GM18520 (cell line): Measurements from ENCODE around the gene OTOS.

Experiments used
- ATAC-seq: cut with Tn5 transposase; IDR thresholded peaks from one replicate; pipeline ENCODE4 v1.9.1; 2021; ENCODE audit not compliant: unreplicated experiment

The OTOS gene

DNA sequence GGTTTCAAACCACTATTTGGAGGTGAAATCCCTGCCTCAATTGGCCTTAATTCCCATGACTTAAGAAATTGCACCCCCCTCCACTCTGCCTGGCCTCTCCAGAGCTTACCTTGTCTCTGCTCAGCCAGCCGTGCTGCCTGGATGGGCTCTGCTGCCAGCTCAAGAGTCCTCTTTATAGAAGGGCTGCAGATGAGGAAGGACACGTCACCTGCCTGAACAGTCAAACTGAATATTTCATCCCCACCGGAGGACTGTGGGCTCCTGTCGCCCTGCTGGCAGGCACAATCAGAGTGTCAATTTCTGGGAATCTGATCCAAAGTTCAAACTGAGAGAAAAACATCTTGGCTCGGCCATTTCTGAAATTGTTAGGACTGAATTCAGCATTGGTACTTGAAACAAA is at the start of gene OTOS:
OTOS (minus strand) TSS at position 148 of the 400 bp plus-strand sequence. CDS start 332 bp downstream, outside the sequence.
- no peak for ATAC-seq

DNA sequence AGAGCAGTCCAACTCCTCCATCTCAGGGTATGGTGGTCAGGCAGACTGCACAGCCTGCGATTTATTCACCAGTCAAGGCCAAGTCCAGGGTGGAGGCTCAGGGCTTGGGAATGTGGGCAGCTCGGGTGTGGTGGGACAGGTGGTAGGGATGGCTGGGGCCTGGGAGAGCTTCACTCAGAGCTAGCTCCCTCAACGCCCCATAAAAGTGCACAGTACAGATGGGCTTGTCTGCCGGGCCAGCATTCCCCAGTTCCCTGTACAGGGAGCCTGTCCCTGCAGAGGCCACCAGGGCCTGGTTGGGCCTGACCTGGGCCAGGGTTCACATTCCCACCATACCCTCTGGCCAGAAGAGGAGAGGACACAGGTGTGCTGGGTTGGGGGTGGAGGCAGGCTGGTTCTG is 49.2 kb upstream of the OTOS start:
- no peak for ATAC-seq

DNA sequence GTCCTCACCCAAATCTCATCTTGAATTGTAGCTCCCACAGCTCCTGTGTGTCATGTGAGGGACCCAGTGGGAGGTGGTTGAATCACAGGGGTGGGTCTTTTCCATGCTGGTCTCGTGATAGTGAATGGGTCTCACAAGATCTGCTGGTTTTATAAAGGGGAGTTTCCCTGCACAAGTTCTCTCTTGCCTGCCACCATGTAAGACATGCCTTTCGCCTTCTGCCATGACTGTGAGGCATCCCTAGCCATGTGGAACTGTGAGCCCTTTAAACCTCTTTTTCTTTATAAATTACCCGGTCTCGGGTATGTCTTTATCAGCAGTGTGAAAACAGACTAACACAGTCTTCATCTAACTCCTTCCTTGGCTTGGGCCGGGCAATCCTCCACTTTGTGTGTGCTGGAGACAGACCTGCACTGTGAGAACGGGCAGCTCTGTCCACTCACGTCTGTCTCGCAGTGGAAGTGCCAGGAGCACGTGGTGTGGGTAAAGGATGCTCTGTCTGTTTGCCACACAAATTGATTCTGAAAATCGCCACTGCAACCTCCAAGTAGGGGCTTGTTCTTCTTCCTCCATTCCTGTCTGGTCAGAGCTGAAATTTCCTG is 47.6 kb upstream of the OTOS start:
- no peak for ATAC-seq

DNA sequence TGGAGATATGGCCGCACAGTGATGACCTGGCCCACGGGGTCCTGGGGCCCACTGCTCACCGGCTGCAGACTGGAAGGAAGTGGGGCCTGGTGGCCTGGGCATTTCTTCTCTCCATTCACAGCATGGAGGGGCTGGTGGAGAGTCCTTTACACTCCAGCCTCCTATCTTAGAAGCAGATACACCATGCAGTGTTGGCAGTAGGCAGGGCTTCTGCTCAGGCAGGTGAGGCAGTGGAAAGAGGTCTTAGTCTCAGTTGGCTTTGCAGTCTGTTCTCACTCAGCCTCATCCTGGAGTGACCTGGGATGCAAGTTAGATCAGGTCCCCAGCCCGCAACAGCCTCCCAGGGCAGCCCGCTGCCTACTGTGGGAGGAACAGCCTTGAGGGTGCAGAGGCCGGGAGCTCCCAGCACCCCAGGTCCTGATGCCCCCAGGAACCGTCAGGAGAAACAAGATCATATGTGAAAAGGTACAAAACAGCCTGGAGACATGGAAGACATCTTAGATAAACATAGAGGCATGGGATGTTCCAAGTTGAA is 45.8 kb upstream of the OTOS start:
- ATAC-seq: no peak

DNA sequence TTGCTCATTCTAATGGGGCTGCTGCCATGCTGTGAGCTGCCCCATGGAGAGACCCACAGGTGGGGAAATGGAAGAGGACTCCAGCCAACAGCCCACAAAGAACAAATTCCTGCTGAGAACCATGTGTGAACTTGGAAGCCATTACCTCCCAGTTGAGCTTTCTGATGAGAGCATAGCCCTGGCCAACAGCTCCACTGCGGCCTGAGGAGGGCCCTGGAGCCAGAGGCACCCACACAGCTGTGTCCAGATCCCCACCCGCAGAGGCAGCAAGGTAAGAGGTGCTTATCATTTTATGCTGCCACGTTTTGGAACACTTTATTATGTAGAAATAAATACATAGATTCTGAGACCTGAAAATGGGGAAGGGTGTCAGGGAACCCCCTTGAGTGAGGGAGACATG is 44.2 kb upstream of the OTOS start:
- ATAC-seq: no peak

DNA sequence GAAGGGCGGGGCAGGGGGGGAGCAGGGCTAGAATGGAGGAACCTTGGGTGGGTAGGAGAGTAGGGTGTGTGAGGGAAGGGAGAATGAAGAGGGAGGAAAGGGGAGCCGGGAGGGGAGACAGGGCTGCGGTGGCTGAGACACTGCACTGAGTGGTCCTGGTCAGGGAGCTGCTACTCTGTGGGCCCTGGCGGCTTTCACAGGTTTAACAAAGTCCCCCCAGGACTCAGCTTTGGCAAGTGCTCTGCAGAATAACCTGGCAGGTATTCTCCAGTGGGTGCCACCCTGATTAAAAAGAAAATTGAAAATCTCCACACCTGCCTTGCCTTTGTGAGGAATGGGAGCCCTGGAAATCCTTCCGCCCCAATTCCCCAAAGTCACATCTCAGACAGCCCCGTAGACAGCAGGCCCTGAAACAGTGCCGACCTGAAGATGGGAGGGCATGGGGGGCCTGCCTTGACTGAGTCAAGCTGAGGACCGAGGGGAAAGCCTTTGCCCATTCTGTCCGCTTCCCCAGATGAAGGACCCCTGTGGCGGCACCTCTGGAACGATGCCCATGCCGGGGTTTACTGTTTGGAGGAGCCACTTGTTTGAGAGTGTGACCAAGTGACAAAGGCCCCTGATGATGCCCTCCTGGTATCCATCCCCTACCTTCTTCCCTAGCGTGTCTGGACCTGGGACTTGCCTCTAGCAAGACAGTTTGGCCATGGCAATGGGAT is 43.6 kb upstream of the OTOS start:
- no peak for ATAC-seq

DNA sequence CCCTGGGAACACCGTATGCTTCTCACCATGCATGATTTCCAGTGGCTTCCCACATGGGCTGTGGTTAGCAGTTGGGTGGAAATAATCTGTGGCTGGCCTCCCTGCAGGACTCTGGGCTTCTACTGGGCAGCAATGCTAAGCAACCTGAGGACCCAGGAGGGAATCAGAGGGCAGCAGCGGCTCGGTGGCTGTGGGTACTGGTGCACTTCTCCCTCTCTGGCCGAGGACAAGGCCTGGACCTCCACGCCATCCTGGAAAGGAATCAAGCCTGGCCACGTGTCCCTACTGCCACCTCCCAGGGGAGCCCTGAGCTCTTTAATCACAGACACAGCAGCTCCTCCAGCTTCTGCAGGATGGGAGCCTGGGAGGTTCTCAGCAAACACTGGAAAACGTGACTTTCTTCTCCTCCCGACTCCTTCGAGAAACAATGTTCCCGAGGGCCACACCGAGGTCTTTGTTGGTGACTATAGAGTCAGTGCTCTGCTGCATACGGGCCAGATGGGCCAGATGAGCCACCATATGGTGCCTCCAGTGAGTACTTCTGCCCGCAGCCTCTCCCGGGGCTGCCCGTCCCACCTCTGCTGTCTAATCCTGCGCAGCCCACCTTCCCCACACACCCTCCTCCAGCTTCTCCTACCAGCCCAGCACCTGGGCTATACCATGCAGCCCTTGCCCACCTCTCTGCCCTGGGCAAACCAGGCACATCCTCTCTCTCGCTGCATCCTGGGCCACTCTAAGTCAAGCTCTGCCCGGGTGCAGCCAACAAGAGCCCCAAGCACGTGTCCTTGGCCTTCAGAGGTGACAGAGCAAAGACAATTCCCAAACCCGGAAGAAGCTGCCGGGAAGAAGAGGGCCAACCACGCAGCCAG is 42.8 kb upstream of the OTOS start:
- ATAC-seq: no peak

DNA sequence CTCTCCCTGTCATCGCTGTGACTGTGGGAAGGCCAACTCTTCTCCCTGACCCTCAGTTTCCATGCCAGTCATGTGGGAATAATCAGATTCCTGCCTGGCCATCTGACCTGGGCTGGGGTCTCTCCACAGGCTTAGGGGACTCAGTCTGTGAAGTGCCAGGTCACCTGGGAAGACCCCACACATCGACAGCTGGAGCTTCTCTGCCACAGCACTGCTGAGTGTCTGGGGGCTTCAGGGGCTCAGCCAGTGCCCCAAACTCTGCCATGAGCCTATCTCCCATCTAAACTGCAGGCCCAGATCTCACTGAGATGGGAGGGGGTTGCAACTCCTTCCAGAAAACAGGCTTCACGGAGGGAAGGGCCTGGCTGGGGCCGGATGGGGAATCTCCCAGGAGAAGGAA is 42.0 kb upstream of the OTOS start:
- ATAC-seq: no peak

DNA sequence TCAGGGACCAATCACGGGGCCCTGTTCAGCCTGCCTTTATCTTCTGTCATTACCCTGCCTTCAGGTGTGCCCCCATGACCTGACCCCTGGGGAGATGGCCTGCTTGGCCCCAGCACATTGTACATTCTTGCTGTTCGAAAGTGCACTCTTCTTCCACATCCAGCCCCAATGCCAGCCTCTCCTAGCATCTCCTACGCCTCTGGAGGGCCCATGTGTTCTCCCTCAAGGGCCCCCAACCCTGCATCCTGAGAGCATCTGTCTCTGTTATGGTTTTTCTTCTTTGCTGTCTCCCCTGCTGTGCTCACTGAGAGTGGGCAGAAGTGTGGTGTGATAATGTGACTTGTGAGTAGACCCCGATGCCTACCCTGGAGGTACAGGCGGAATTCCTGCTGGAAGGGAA is 41.5 kb upstream of the OTOS start:
- no peak for ATAC-seq

DNA sequence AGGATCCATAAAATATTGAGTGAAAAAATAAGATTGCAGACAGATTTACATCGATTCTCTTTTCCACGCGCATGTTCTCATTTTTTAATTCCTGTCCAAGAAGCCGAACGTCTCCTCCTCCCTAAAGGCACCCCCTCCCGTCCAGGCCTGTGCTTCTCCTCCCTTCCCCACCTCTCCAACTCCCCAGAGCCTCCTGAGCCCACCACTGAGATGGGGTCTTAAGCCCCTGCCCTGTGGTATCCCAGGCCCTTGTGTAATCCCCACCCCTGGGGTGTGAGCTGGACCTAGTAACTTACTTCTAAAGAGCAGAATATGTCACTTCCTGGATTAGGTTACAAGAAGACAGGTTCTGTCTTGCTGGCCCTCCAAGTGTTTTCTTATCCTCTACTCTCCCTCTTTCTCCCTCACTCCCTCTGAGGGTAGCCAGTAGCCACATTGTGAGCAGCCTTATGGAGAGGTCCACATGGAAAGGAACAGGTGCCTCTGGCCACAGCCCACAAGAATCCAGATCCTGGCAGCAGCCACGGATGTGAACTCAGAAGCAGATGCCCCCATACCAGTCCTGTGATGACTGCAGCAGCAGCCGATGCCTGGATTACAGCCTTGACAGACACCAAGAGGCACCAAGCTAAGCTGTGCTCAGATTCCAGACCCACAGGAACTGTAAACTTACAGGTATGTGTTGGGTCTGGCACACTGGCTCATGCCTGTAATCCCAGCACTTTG is 39.6 kb upstream of the OTOS start:
- no peak for ATAC-seq

DNA sequence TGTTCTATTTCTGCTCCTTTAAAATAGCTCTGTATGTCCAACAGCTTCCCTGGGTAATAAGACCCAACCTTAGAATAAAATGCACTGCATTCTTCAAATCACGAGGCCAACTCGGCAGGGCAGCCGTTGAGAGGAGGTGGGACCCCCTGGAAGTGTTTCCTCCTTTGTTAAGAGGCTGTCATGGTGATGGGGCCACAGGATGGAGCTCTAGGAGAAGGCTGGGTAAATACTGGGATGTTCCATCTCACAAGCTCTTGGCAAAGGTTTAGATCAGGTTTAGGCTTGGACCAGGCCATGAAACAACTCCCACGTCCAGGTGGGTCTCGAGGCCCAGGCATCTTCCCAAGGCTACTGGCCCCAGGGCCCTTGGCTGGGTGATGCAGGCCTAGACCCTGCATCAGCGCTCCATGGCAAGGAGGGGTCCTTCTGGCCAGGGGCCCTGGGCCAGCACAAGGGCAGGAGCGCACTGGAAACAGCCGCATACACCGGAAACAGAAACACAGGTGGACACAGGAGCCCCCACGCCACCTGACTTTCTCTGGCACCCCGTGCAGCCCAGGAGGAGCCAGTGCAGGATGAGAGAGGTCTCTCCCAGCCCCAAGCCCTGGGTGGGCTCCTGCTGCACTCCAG is 38.8 kb upstream of the OTOS start:
- no peak for ATAC-seq

DNA sequence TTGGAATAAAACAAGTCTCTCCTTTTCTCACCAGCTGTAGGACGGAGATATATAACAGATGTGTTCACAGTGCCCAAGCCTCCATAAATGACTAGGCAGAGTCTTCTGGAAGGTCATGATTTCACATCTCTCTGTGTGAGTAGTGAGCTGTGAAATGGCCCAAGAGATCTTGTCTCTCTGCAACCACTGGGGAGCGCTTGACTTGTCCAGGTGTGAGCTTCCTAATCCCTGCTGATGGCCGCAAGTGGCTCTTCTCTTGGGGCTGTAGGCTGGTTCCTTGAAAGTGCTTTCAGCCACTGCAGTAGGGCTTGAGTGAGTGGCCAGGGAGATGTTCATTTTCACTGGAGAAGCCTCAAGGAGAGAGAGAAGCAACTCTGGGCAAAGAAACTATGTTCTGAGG is 38.1 kb upstream of the OTOS start:
- no peak for ATAC-seq

DNA sequence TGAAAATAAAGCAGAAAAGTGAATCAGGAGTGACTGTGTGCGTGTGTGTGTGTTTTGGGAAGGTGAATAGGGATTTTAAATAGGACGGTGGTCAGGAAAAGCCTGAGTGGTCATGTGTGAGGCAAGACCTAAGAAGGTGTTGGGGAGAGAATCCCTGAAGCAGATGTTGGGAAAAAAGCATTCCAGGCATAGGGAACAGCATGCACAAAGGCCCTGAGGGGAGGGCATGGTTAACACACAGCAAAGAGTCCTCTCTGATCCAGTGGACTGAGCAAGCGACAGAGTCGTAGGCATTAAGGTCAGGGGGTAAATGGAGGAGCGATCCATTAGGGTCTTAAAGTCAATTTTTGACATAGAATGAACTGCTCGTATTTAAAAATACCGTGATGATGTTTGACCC is 34.0 kb upstream of the OTOS start:
- no peak for ATAC-seq

DNA sequence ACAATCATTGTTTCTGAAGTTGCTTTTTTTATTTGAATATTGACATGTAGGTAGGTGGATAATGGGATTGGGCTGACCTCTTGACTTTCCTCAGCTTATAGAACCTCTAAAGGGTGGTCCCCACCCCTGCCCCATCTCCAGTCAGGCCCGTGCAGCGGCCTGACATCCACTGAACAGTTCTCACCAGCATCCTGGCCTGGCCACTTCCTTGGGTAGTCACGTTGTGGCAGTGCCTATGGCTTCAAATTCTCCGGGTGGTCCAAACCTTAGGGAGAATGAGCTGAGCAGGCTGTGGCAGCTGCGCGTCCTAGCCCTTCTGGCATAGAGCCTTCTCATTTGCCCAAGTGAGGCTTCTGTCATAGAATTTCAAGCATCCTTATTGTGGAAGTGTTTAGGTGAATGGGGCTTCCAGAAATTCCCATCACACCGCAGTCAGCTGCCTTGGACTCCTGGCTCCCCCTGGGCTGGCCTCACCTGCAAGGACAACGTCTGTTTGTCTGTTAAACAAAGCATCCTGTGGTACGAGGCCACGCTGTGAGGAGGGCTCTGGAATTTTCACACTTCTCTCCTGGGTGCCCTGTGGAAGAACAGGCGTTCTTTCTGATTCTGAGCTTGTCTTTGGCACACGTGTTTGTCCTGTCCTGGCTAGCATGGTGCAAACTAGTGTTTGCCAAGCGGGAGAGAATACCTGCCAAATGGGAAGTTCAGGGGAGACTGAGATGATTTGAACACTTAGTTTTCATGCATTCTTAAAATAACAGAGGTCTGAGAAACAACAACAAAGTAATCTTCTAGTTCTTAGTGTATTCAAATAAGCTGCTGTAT is 31.8 kb upstream of the OTOS start:
- ATAC-seq: no peak

DNA sequence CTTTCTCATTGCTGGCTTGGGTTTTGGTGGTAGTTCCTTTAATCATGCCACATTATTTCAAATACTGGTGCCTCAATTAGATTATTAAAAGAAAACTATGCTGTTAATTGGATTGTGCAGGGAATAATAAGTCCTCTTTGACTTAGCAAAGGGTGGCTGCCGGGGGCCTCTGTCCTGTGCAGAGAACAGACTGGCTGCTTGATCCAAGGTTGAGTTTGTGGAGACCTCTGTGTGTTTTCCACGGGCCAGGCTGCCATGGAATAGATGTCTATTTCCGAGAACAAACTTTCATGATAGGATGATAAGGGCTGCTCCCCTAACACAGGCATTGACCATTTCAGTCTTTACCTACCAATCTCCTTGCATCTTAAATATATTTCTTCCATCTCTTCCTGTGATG is 30.4 kb upstream of the OTOS start:
- no peak for ATAC-seq

DNA sequence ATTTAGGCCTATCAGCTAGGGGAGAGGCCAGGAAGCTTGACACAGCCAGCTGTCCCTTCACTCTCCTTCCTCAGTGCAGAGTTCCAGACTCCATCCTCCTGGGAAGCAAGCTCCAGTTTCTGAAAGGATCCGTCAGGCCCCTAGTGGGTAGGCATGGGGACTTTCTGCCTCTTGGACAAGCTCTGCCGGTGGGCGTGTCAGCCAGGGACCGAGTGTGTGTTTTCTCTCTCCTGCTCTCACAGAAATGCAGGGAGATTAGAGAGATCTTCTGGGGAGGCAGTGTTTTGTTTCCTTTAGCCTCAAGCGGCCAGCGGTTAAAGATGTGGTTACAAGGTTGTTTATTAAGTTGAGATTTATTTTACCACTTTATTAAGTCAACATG is 29.9 kb upstream of the OTOS start:
- ATAC-seq: no peak

DNA sequence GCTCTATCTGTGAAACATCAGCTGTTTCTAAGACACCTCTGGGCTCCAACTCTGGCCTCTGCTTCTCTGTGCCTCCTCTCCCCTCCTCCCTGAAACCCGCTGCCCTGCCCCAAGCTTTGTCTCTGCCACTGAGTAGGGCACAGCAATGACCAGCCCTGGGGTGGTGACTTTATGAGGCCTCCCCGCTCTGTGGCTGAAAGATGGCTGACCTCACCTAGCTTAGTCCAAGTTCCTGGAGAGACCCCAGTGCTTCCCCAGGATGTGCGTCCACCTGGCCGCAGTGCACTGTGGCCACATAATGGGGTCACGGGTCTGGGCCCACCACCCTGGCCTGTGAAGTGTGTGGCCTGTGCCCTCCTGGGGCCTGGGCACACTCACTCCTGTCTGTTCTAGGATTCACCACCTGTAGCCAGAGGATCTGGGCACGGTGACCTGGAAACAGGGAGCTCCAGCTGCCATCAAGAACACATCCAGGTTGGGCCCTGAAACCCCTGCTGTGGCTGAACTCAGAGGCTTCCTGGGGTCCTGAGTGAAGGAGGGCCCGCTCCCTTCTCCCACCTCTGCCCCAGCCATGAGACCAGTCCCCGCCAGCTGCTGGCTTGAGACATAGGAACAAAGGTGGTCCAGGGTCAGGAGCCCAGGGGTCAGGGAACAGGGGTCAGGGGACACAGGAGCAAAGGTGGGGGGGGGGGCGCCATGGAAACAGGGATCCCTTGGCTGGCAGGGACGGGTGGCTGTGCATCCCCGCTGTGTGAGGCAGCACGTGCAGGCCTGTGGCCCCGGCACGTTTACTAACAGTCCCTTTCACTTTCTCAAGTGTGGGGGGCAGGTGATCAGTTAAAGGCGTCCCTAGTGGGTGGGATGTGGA is 29.3 kb upstream of the OTOS start:
- ATAC-seq: no peak

DNA sequence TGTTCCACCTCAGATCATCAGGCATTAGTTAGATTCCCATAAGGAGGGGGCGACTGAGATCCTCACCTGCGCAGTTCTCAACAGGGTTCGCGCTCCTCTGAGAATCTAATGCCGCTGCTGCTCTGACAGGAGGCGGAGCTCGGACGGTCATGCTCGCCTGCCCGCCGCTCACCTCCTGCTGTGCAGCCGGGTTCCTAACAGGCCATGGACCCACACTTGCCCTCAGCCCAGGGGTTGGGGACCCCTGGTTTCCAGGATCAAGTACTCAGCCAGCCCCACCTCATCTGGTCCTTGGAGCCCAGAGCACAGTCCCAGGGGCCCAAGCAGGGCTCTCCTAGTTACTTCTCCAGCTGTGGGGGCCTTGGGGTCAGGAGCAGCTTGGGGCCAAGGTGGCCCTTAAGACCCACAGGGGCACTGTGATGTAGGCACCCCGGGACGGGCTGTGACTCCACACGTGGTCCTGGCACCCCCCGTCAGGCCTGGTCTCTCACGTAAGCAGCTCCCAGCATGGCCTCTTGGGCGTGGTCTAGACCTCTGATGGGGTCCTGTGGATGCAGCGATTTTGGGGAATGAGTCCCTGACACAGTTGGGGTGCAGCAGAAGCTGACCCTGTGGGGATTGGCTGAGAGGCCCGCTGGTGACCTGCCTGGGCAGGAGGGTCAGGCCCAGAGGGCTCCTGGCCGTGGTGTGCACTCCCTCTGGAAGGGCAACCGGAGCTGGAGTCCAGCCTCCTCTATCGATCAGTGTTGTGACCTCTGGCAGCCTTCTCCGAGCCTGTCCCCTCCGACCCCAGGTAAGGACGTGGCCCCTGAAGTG is 28.3 kb upstream of the OTOS start:
- no peak for ATAC-seq
